NT2/D1 (cell line): ENCODE data around the gene OOSP3.

Source experiments
- YY1 ChIP-seq: IDR thresholded peaks from 2 replicates; pipeline ENCODE4 v1.6.1; 2011; ENCODE audit not compliant: insufficient read length, insufficient read depth
- ZNF274 ChIP-seq: IDR thresholded peaks from 2 replicates; pipeline ENCODE4 v1.6.1; 2011; ENCODE audit warnings: mild to moderate bottlenecking, low read depth, low read length

- TF ChIP-seq ZNF274: no peak
- TF ChIP-seq YY1: no peak
Observed at GRCh38 chr11:59829358-59829757, 49.2 kb upstream of the OOSP3 start.
